A549 (cell line): Measurements from ENCODE around the gene FGF19. TPM values are rescaled to one million over a fixed set of nuclear protein-coding genes. Genes with fewer than 3 reads are reported as not detected.
A peak's percentile ranks its signal among the peaks of the same experiment; 100 is the strongest.

Experiments used
- ATAC-seq, 2 experiments: fragments of 200-7000 bp in 1 of 2; fragments of >200 bp in 1 of 2; cut with Nextera tagmentation in 1 of 2; cut with Tn5 transposase in 1 of 2; 3 replicates each; pipeline versions ENCODE4 v1.8.0 to v1.9.1; 2018 to 2020; ENCODE audit warnings: mild to moderate bottlenecking in 1 of 2, moderate library complexity in 1 of 2
- CTCF ChIA-PET: fragments of 300-600 bp; sonication (Branson Sonifier 250); formaldehyde crosslinking; extraction: SDS; loops from one replicate; lab custom pipeline; 2021; ENCODE audit warnings: antibody characterized with exemption, inconsistent platforms; lab: Yijun Ruan, JAX
- POLR2A ChIA-PET: fragments of 350-600 bp; formaldehyde crosslinking; extraction: SDS; loops from one replicate; lab custom pipeline; 2021; ENCODE audit warnings: antibody characterized with exemption, inconsistent platforms; lab: Yijun Ruan, JAX
- DNase-seq, 2 experiments: peaks; one replicate each; pipeline versions ENCODE4 v3.0.0 to v3.0.0-alpha.2; 2011 to 2016; ENCODE audit warnings: low read depth in 1 of 2, low spot score in 1 of 2
- FAIRE-seq: peaks from 2 replicates; lab custom pipeline; 2011; peaks lifted over from hg19 to GRCh38; lab: Jason Lieb, UNC
- H3K27ac ChIP-seq, 2 experiments: fragments of >200 bp; sonication (Bioruptor Twin); formaldehyde crosslinking; 3 replicates each; pipeline ENCODE4 v1.5.1; 2016 to 2017
- H3K4me1 ChIP-seq: fragments of >200 bp; sonication (Bioruptor Twin); formaldehyde crosslinking; 3 replicates; pipeline ENCODE4 v1.6.1; 2016
- H3K4me2 ChIP-seq: fragments of >200 bp; sonication (Bioruptor Twin); formaldehyde crosslinking; 3 replicates; pipeline ENCODE4 v1.6.1; 2016
- H3K4me3 ChIP-seq: fragments of >200 bp; sonication (Bioruptor Twin); formaldehyde crosslinking; 3 replicates; pipeline ENCODE4 v1.5.1; 2016
- H3K9me3 ChIP-seq: fragments of >200 bp; sonication (Bioruptor Twin); formaldehyde crosslinking; 3 replicates; pipeline ENCODE4 v1.6.1; 2016
- CBX2 ChIP-seq: fragments of 200-600 bp; sonication (generic); IDR thresholded peaks from 2 replicates; pipeline ENCODE4 v1.6.1; 2016; ENCODE audit warnings: low read depth, mild to moderate bottlenecking, borderline replicate concordance
- CEBPB ChIP-seq, 2 experiments: fragments of >200 bp in 1 of 2; sonication (Bioruptor Twin) in 1 of 2; formaldehyde crosslinking in 1 of 2; IDR thresholded peaks; 2 replicates each; pipeline ENCODE4 v1.6.1; 2012 to 2016
- EHMT2 ChIP-seq: fragments of 200-600 bp; sonication (generic); IDR thresholded peaks from 2 replicates; pipeline ENCODE4 v1.6.1; 2016; ENCODE audit warnings: antibody characterized with exemption, low read depth, mild to moderate bottlenecking, moderate library complexity
- ESRRA ChIP-seq: fragments of 150-350 bp; IDR thresholded peaks from 2 replicates; pipeline ENCODE4 v1.6.1; 2014; ENCODE audit warnings: mild to moderate bottlenecking, low read length, borderline replicate concordance
- FOSB ChIP-seq: fragments of 250-450 bp; sonication (Bioruptor Pico); IDR thresholded peaks from 2 replicates; pipeline ENCODE4 v1.5.0; 2020; ENCODE audit warnings: mild to moderate bottlenecking, moderate library complexity
- FOSL2 ChIP-seq, 2 experiments: fragments of 450-650 bp in 1 of 2; fragments of >200 bp in 1 of 2; sonication (Bioruptor Twin) in 1 of 2; formaldehyde crosslinking; IDR thresholded peaks; 2 replicates each; pipeline versions ENCODE4 v1.5.0 to v1.6.1; 2016 to 2020; ENCODE audit warnings: mild to moderate bottlenecking in 1 of 2, moderate library complexity in 1 of 2
- FOXS1 ChIP-seq: fragments of 250-450 bp; sonication (Bioruptor Pico); IDR thresholded peaks from 2 replicates; pipeline ENCODE4 v1.5.0; 2020; ENCODE audit warnings: mild to moderate bottlenecking, moderate library complexity
- HDAC2 ChIP-seq: fragments of 200-600 bp; sonication (generic); IDR thresholded peaks from 2 replicates; pipeline ENCODE4 v1.6.1; 2016
- HEYL ChIP-seq: fragments of 250-450 bp; sonication (Bioruptor Pico); IDR thresholded peaks from 2 replicates; pipeline ENCODE4 v1.8.0; 2021; ENCODE audit warnings: mild to moderate bottlenecking, moderate library complexity
- HOXB13 ChIP-seq: fragments of 250-450 bp; sonication (Bioruptor Pico); IDR thresholded peaks from 2 replicates; pipeline ENCODE4 v1.5.0; 2020; ENCODE audit warnings: low read depth, mild to moderate bottlenecking, moderate library complexity
- JUN ChIP-seq, 2 experiments: fragments of >200 bp; sonication (Bioruptor Twin); formaldehyde crosslinking; IDR thresholded peaks; 2 replicates in 1 of 2; 3 replicates in 1 of 2; pipeline ENCODE4 v1.6.1; 2016 to 2017
- KDM1A ChIP-seq: fragments of 200-600 bp; sonication (generic); IDR thresholded peaks from 2 replicates; pipeline ENCODE4 v1.6.1; 2016; ENCODE audit warnings: low read depth, mild to moderate bottlenecking
- MAFK ChIP-seq: fragments of 450-650 bp; IDR thresholded peaks from 2 replicates; pipeline ENCODE4 v1.6.1; 2014; ENCODE audit not compliant: partially characterized antibody
- MYC ChIP-seq: IDR thresholded peaks from 2 replicates; pipeline ENCODE4 v1.6.1; 2012; ENCODE audit warnings: mild to moderate bottlenecking, inconsistent platforms, low read length, improper control_type of control experiment, borderline replicate concordance
- NFE2L2 ChIP-seq: fragments of 150-350 bp; conservative IDR thresholded peaks from 2 replicates; pipeline ENCODE4 v1.6.1; 2014; ENCODE audit warnings: low read length
- RAD21 ChIP-seq, 2 experiments: fragments of >200 bp in 1 of 2; sonication (Bioruptor Twin) in 1 of 2; formaldehyde crosslinking in 1 of 2; IDR thresholded peaks in 1 of 2; conservative IDR thresholded peaks in 1 of 2; 2 replicates in 1 of 2; 3 replicates in 1 of 2; pipeline ENCODE4 v1.6.1; 2012 to 2018; ENCODE audit warnings: inconsistent platforms in 1 of 2
- SREBF2 ChIP-seq: fragments of 450-650 bp; IDR thresholded peaks from 2 replicates; pipeline ENCODE4 v1.6.1; 2014; ENCODE audit warnings: mild to moderate bottlenecking, moderate library complexity
- TP53 ChIP-seq: fragments of 250-450 bp; sonication (Bioruptor Pico); IDR thresholded peaks from 2 replicates; pipeline ENCODE4 v1.5.0; 2021; ENCODE audit warnings: mild to moderate bottlenecking, moderate library complexity
- ZFP36 ChIP-seq: fragments of 450-650 bp; IDR thresholded peaks from 2 replicates; pipeline ENCODE4 v1.6.1; 2014; ENCODE audit warnings: borderline replicate concordance; ENCODE audit not compliant: partially characterized antibody
- ZNF302 ChIP-seq: fragments of 250-450 bp; sonication (Bioruptor Pico); IDR thresholded peaks from 2 replicates; pipeline ENCODE4 v1.9.0; 2021; ENCODE audit warnings: inconsistent platforms, mild to moderate bottlenecking, moderate library complexity
- WGBS: methylation state at CpG from one replicate; pipeline ENCODE4 v1.1.6; 2017; ENCODE audit errors: missing lambda C conversion rate; 5-methylcytosine and 5-hydroxymethylcytosine counted together
- polyA plus RNA-seq, 4 experiments: library from polyadenylated mRNA; depleted of rRNA in 3 of 4; stranded (reverse); fragments of >200 nt; fragmentation: RNase III in 1 of 4; extraction: RNeasy Plus Mini Kit Qiagen cat#74134 plus additional on column Dnase treatment in 1 of 4; gene quantifications; 2 replicates in 3 of 4; 3 replicates in 1 of 4; pipeline ENCODE4 v1.2.3, GENCODE V29; 2011 to 2017
- TF ChIP-seq, protein P1 (sequence below): fragments of >200 bp; sonication (Bioruptor Twin); formaldehyde crosslinking; IDR thresholded peaks from 2 replicates; pipeline ENCODE4 v1.6.1; 2016
- TF ChIP-seq, protein P2 (sequence below): IDR thresholded peaks from 2 replicates; pipeline ENCODE4 v1.6.1; 2012
- TF ChIP-seq, protein P3 (sequence below): IDR thresholded peaks from 2 replicates; pipeline ENCODE4 v1.6.1; 2012
- TF ChIP-seq, protein P4 (sequence below): fragments of >200 bp; sonication (Bioruptor Twin); formaldehyde crosslinking; IDR thresholded peaks from 3 replicates; pipeline ENCODE4 v1.6.1; 2016
- TF ChIP-seq, protein P5 (sequence below): fragments of 150-350 bp; IDR thresholded peaks from 2 replicates; pipeline ENCODE4 v1.6.1; 2014; ENCODE audit warnings: low read depth, mild to moderate bottlenecking, low read length
- TF ChIP-seq, protein P6 (sequence below): fragments of 250-450 bp; sonication (Bioruptor Pico); IDR thresholded peaks from 2 replicates; pipeline ENCODE4 v1.5.0; 2020; ENCODE audit warnings: low read depth, mild to moderate bottlenecking, moderate library complexity

FGF19 gene
- polyA plus RNA-seq, 2 of the 4 experiments (the other 2 are of a cell fraction), result 0.05 to 0.31 TPM

DNA sequence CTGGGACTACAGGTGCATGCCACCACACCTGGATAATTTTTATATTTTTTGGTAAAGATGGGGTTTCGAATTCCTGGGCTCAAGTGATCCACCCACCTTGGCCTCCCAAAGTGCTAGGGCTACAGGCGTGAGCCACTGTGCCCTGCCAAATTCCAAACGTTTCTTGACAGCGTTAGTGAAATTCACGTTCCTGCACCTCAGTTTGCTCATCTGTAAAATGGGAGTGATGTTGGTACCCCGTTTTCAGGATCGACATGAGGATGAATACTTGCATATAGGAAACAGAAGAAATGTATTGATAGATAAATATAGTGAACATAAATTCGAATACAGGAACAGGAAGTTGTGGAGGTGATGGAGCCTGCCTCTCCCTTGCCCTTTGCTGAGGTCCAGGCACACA is 18.5 kb downstream of the FGF19 start:
- ChIA-PET CTCF (interaction anchor here (0.7 to 5.2 kb wide), 27 partner anchors 8 to 691 kb away, joined by 3 to 39 read pairs (median 5); partner anchors contain the start of gene LTO1), POLR2A (no interaction called here)
- 36% methylated on average over 8 of the region's 8 CpGs for WGBS
- Histone ChIP-seq H3K4me3 (no peak overlapping the region), H3K9me3 (no peaks in the 10 kb centered on the region), H3K4me2 (peak overlapping the region; percentile 66), H3K27ac (no peak overlapping the region; a peak in 2 of 6 replicates)
- no peak for FAIRE-seq
- TF ChIP-seq SREBF2, result no peak
- TF ChIP-seq, protein P1, sequence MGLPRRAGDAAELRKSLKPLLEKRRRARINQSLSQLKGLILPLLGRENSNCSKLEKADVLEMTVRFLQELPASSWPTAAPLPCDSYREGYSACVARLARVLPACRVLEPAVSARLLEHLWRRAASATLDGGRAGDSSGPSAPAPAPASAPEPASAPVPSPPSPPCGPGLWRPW, result no peak
- no peak for TF ChIP-seq NFE2L2
- TF ChIP-seq ZNF302 (CRISPR knock-in tag), result no peak
- no peak for TF ChIP-seq MYC
- no peak for TF ChIP-seq FOXS1 (CRISPR knock-in tag)
- TF ChIP-seq, protein P2, sequence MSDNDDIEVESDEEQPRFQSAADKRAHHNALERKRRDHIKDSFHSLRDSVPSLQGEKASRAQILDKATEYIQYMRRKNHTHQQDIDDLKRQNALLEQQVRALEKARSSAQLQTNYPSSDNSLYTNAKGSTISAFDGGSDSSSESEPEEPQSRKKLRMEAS, result no peak
- TF ChIP-seq, protein P3, sequence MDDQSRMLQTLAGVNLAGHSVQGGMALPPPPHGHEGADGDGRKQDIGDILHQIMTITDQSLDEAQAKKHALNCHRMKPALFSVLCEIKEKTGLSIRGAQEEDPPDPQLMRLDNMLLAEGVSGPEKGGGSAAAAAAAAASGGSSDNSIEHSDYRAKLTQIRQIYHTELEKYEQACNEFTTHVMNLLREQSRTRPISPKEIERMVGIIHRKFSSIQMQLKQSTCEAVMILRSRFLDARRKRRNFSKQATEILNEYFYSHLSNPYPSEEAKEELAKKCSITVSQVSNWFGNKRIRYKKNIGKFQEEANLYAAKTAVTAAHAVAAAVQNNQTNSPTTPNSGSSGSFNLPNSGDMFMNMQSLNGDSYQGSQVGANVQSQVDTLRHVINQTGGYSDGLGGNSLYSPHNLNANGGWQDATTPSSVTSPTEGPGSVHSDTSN, result no peak
- TF ChIP-seq KDM1A, result no peak
- TF ChIP-seq, protein P4, sequence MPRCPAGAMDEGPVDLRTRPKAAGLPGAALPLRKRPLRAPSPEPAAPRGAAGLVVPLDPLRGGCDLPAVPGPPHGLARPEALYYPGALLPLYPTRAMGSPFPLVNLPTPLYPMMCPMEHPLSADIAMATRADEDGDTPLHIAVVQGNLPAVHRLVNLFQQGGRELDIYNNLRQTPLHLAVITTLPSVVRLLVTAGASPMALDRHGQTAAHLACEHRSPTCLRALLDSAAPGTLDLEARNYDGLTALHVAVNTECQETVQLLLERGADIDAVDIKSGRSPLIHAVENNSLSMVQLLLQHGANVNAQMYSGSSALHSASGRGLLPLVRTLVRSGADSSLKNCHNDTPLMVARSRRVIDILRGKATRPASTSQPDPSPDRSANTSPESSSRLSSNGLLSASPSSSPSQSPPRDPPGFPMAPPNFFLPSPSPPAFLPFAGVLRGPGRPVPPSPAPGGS, result no peak
- TF ChIP-seq HDAC2, result no peak
- TF ChIP-seq MAFK, result no peak
- no peak for TF ChIP-seq FOSB (CRISPR knock-in tag)
- TF ChIP-seq HOXB13 (CRISPR knock-in tag), result no peak
- TF ChIP-seq ZFP36, result no peak
- TF ChIP-seq CBX2, result no peak
- TF ChIP-seq FOSL2 (IDR thresholded peaks at IDR 0.05), result no peak
- TF ChIP-seq FOSL2 (CRISPR knock-in tag; IDR thresholded peaks at IDR 0.05), result no peak
- TF ChIP-seq, all 56 proteins: peak for 0
- DNase-seq (no peak), ATAC-seq (no peak)
- H3K4me1 ChIP-seq, result peaks cover 19% of the 10 kb centered on the region; the same call in 2 of the 3 replicates

DNA sequence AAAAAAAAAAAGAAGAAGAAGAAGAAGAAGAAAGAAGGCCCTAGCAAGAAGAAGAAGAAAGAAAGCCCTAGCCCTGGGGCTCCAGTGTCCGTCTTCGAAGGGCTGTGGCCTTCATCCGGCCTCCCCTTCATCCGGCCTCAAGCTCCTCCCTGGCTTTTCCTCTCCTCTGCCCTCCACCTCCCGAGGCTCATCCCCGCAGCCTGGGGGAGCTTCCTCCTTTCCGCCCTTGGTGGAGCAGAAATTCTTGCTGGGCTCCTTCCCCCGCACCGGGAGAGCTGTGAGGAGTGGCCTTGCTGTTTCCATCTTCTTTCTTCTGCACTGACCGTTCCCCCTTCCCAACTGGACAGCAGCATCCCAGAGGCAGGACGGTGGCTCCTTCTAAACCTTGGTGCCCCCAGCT is 19.2 kb downstream of the FGF19 start:
- no peak overlapping the region for H3K4me3 ChIP-seq
- H3K9me3 ChIP-seq, result no peaks in the 10 kb centered on the region
- H3K4me2 ChIP-seq, result no peak overlapping the region
- DNase-seq, result no peak
- no peak for ATAC-seq
- H3K27ac ChIP-seq, result no peak overlapping the region
- H3K4me1 ChIP-seq, result peaks cover 15% of the 10 kb centered on the region; the same call in 2 of the 3 replicates
- no peak for TF ChIP-seq CEBPB (IDR thresholded peaks at IDR 0.05)
- no peak for TF ChIP-seq ESRRA
- no peak for TF ChIP-seq JUN (IDR thresholded peaks at IDR 0.05)
- no peak for TF ChIP-seq RAD21 (conservative IDR thresholded peaks at IDR 0.05 in 1 of 2, IDR thresholded peaks at IDR 0.05 in 1 of 2)
- no peak for TF ChIP-seq HEYL (CRISPR knock-in tag)
- no peak for TF ChIP-seq EHMT2
- TF ChIP-seq, protein P5, sequence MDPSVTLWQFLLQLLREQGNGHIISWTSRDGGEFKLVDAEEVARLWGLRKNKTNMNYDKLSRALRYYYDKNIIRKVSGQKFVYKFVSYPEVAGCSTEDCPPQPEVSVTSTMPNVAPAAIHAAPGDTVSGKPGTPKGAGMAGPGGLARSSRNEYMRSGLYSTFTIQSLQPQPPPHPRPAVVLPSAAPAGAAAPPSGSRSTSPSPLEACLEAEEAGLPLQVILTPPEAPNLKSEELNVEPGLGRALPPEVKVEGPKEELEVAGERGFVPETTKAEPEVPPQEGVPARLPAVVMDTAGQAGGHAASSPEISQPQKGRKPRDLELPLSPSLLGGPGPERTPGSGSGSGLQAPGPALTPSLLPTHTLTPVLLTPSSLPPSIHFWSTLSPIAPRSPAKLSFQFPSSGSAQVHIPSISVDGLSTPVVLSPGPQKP, result no peak
- TF ChIP-seq, protein P6, sequence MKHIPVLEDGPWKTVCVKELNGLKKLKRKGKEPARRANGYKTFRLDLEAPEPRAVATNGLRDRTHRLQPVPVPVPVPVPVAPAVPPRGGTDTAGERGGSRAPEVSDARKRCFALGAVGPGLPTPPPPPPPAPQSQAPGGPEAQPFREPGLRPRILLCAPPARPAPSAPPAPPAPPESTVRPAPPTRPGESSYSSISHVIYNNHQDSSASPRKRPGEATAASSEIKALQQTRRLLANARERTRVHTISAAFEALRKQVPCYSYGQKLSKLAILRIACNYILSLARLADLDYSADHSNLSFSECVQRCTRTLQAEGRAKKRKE (CRISPR knock-in tag), result no peak
- TF ChIP-seq TP53 (CRISPR knock-in tag), result no peak
- TF ChIP-seq, all 56 proteins: peak for 0
- ChIA-PET POLR2A (no interaction called here), CTCF (interaction anchor here (0.6 to 5.2 kb wide), 25 partner anchors 9 to 691 kb away, joined by 3 to 39 read pairs (median 4); partner anchors contain the start of gene LTO1)
- FAIRE-seq, result no peak
- 71% methylated on average over 11 of the region's 11 CpGs for WGBS
